Measurements from ENCODE around the gene HMX2.
A peak's percentile ranks its signal among the peaks of the same experiment; 100 is the strongest.
"Not testable (repeated sequence)": the region's sequence is repeated elsewhere in the genome, so short reads cannot be mapped to it uniquely, and the experiment has no call there.

HMX2 gene

DNA sequence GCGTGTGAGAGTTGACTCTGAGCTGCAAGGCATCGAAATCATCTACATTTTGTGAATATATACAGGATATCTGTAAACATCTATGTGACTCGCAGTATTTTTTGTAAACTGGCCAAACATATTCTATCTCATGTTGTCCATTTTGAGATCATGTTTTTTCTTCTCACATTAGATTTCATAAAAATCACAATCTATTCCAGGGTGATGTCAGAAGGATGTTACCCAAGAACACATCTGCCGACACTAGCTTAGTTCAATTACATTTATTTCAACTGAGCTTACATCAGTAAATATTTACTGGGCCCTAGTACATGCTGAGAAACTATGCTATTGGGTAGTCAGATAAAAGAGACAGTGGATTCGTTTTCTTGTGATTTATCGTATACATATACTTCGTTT lies 3.8 kb downstream of the HMX2 start:
- no peak for DNase-seq

DNA sequence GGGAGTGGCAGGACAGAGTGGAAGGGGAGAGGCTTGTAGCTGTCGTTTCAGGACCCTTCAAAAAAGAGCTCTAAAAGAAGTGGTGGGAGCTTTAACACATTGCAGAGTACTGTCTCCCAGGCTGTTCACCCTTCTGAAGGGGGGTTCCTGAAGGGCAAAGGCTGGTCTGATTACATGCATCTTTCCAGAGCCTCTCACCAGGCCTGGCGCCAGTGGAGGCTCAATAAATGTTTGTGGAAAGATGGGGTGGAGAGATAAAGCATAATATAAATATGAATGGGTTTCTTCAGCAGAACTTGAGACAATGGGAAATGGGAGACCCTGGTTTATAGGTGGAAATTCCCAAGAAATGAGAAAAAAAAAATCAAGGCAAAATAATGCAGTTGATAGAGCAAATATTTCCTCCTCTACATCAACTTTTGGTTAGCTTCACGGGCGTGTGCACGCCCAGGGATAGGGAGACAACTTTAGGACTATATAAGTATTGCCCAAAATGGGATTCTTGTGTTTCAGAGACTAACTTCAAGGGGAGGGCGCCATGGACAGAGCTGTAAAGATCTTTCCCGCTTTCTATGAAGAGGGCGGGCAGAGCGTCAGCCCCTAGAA lies 5.7 kb downstream of the HMX2 start:
- no peak for DNase-seq

DNA sequence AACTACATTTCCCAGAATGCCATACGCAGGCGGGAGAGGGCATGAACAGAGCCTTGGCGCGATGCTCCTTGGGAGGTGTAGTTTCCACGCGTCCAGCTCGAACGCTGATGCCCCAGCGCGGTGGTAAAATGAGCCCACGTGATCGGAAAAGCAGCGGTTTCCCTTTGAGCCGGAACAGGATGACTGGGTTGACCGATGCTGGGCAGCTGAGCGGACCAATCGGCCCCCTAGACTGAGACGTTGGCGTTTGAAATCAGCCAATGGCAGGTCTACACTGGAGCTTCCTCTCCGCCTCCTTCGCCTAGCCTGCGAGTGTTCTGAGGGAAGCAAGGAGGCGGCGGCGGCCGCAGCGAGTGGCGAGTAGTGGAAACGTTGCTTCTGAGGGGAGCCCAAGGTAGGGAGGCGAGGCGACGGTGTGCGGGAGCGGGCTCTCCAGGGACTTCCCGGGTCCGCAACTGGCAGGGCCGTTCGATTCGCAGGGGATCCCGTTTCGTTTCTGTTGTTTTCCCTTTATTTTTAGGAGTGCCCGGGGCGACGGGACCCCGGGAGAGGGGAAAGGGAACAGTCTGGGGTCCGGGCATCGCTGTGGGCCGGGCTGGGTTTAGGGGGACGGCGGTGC lies 6.3 kb downstream of the HMX2 start, which contains the start of gene BUB3:
Gene BUB3, plus strand, starts transcription at position 311 of the 619 bp plus-strand sequence. CDS start 516 bp downstream, outside the sequence.
- DNase-seq, result peak; percentile 100

DNA sequence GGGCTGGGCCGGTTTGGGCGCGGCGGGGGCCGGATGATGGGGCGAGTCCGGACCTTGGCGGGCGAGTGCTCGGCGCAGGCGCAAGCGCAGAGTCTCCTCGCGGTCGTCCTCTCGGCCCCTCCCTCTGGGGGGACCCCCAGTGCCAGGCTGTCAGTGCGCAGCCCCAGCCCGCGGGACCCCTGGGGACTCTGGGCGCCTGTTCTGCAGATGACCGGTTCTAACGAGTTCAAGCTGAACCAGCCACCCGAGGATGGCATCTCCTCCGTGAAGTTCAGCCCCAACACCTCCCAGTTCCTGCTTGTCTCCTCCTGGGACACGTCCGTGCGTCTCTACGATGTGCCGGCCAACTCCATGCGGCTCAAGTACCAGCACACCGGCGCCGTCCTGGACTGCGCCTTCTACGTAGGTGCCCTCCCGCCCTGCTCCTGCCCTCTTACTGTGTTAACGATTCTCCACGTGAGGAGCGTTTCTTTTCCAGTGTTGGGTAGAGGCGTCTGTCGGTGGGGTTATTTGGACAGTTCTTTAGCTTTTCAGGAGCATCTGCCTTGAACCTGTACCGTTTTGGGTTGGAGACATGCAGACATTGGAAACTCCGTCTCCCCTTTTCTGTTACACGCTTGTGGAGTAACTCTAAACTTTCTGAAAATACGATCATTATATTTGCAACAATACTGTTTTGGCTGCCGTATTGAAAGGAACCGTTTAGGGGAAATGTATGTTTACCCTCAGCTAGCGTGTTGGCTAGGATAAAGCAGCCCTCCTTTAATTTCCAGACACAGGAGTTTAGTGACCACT lies 7.0 kb downstream of the HMX2 start:
- peak; percentile 49 for DNase-seq

DNA sequence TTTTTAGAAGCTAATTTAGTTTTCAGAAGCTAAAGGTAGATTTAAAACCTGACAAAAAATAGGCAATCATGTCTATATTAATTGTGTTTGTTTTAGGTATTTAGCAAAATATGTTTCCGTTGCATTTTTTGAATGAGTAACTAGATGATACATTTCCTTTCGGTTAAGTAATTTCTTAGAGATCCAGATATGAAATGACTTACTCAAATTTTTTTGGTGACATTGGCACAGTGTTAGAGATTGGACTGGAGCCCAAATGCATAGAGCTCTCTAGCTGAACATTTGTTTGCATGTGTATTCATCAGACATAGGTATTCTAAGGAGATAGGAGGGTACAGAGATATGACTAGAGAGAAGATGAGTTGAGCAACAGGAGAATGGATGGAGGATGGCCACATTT lies 8.1 kb downstream of the HMX2 start:
- DNase-seq, result peak; percentile 42

DNA sequence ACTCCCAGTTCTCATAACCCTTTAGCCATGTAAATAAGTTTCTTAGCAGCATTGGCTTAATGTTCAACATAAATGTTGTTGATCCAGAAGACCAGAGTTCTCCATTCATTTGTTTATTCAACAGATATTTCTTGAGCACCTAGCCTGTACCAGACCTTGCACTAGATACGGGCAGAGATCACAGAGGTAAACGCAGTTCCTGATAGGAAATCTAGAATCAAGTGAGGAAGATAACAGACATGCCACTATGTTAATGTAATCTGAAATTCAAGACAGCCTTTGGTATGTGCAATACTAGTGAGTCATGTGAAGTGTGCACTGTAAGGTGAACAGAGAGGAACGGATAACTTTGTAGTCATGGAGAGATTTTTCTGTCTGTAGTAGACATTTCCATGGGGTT lies 9.3 kb downstream of the HMX2 start:
- DNase-seq, result no peak

DNA sequence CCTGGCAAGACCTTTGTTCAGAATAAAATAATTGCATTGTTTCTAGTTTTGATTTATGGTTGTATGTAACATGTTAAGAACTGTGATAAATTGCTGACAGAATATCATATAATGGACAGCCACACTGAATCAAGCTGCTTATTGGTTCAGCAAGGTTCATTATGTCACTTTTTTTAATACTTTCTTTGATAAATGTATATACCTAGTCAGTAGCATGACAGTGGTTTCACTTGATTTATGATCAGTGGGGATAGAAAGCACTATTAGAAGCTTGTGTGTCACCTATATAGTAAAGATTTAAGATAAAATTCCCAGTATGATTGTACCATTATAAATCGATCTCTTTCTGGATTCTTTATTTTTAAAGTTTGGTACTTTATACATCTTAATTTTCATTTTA lies 10.7 kb downstream of the HMX2 start:
- DNase-seq, result no peak

DNA sequence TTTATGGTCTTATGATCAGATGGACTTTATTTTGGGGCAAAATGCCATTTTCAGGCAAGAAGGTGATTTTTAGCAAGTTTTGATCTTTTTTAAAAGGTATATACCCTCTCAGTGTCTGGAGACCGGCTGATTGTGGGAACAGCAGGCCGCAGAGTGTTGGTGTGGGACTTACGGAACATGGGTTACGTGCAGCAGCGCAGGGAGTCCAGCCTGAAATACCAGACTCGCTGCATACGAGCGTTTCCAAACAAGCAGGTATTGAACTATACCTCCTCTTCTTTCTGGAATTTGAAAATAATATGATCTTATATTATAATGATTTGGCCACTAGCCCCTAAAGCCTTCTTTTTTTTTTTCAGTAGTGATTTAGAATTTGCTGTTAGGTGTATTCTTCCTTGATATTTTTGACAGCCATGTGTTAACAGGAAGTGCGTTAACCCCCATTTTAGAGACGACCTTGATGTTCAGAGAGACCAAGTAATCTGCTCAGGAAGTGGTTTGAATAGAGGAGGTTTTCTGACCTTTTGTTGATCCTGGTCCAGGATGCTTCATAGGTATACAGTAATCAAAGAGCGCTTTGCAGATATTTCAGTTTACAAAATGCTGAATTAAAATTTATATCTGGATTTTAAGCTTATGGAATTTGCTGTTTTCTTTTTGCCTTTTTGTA lies 12.5 kb downstream of the HMX2 start:
- no peak for DNase-seq

DNA sequence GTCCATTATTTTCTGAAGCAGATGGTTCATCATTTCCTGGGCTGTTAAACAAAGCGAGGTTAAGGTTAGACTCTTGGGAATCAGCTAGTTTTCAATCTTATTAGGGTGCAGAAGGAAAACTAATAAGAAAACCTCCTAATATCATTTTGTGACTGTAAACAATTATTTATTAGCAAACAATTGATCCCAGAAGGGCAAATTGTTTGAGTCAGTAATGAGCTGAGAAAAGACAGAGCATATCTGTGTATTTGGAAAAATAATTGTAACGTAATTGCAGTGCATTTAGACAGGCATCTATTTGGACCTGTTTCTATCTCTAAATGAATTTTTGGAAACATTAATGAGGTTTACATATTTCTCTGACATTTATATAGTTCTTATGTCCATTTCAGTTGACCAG lies 16.4 kb downstream of the HMX2 start:
- no peak for DNase-seq

DNA sequence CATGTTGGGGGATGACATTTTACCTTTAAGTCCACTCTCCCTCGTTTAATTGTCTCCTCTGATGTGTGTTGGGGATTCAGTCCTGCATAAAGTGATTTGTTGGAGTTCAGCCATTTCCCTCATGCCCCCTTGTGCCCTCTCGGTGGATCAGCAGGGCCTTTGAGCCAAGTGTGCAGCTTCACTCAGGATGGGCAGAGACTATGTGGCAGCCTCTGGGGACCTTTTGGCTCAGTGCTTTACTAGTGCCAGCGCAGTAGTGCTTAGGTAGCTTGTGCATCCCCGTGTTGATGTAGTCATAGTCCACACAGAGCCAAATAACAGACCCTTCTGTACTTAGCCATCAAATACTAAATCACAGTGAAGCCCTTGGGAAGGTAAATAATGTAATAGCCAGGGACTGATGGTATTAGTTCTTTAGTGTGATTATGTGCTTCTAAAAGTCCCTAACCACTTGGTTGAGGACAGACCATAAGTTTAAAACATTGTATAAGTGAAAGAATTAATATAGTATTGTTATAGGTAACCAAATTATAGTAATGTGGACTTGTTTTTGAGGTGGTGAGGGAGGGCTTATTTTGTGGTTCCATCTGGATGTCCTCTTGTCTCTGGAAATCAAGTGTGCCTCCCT lies 17.6 kb downstream of the HMX2 start:
- DNase-seq, result no peak

DNA sequence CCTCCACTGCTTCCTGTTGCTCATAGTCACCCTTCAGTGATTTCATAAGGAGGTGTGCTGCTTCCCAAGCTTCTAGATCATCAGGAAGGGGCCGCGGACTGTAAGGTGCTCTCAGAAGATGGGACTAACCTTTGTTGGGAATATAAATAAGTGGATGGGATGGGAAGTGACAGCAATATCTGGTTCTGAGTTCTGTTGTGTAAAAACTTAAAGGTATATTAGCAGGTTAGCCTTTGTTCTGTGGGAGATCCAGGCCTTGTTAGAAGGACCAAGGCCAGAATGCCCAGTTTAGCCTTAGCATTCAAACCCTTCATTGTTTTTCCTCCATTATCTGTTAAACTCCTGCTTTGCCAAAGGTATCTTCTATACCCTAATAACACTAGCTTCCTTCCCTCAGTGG lies 18.7 kb downstream of the HMX2 start:
- no peak for DNase-seq

DNA sequence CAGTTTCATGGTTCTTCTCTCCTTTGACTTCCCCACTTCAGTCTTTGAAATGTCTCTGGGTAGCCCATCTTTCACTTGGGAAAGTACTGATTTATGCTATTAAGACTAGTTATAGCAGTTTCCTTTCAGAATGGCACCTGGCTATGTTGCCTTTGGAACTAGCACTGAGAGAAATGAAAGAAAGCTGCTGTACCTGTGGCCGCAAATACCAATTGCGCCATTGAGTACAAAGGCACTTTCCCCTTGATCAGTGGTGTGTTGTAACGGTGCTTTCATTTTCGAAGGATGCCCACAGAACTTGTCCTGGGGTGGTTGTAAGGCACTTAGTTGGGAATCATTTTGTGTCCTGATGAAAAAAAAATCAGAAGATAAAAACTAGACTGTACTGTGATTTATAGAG lies 23.0 kb downstream of the HMX2 start:
- DNase-seq, result no peak

DNA sequence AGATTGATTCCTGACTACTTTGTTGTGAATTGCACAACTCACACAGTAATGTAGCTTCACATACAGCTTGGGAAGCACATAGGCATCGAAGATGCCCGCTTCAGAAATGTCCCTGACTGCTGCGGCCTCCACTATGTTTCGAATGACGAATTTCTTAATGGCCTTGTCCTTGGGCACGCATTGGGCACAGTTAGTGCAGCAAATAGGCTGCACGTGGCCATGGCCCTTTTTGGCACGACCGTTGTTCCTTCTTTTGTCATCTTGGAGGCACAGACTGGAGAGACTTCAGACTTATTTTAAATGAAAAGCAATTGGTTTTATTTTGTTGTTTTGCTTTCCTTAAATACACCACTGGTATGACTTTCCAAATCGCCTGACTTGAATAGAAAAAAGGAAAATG lies 23.7 kb downstream of the HMX2 start:
- DNase-seq, result not testable (repeated sequence)

DNA sequence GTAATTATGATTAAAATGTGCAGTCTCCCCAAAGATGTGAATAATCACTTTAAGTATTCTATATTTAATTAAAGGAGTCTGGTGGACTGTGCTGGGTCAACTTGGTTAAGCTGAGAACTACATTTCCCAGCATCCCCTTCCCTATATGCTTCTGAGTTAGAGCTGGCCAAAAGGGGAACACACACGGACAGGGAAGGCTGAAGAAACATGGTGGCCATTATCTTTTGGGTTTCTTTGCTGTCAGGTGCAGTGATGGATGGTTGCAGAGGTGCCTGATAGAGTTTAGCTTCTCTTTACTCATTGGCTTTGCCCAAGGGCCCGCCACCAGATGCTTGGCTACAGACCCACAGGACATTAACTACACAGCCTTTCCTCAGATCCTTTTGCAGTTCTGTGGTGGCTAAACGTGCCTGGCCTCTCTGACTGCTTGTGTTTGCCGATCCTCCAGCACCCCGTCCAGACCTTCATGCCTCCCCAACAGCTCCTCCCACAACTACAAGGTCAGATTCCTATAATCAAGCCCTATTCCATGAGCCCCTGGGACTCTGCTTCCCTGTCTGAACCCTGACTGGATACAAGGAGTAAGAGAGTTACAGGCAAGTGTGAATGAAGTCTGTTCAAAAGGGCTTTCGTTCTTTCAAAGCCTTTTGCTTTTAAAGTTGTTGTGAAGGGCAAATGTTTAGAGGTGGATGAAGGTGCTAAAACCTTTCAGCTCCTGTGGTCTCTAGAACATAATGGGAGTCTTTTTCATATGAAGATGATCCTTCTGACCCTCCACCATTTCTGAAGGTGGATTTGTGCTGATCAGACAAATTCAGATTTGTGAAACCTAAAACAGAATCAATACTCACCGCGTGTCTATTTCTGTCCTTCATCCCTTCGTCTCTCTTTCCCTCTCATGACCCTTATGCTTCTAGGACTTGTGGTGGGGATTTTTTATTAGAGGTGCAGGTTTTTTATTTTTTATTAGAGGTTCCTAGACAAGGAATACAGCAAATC lies 27.8 kb downstream of the HMX2 start:
- no peak for DNase-seq

DNA sequence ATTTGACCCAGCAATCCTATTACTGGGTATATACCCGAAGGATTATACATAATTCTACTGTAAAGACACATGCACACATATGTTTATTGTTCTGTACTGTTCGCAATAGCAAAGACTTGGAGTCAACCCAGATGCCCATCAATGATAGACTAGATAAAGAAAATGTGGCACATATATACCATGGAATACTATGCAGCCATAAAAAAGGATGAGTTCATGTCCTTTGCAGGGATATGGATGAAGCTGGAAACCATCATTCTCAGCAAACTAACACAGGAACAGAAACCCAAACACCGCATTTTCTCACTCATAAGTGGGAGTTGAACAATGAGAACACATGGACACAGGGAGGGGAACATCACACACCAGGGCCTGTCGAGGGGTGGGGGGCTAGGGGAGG lies 30.5 kb downstream of the HMX2 start:
- DNase-seq, result not testable (repeated sequence)

DNA sequence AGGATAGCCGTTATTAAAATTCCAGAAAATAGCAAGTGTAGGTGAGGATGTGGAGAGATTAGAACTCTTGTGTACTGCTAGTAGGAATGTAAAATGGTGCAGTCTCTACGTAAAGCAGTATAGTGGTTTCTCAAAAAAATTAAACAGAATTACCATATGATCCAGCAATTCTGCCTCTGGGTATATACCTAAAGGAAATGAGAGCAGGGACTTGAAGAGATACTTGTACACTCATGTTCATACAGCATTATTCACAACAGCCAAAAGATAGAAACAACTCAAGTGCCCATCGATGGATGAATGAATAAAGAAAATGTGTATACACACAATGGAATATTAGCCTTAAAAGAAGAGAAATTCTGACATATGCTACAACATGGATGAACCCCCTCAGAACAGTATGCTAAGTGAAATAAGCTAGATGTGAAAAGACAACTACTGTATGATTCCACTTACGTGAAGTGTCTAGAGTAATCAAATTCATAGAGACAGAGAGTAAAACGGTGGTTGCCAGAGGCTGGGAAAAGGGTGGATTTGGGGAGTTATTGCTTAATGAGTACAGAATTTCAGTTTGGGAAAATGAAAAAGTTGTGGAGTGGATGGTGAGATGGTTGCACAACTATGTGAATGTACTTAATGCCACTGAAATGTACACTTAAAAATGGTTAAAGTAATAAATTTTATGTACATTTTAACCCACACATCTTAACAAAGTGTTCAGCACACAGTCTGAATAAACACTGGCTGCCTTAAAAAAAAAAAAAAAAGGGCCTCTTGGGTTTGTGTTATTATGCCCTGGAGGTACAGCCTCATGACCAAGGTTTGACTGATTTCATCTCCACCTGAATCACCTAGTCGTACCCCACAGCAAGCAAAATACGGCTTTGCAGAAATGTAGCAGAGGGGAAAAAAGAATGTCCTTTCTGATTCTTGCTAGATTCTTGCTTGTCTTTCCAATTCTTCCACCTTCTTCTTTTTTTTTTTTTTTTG lies 32.5 kb downstream of the HMX2 start:
- no peak for DNase-seq

DNA sequence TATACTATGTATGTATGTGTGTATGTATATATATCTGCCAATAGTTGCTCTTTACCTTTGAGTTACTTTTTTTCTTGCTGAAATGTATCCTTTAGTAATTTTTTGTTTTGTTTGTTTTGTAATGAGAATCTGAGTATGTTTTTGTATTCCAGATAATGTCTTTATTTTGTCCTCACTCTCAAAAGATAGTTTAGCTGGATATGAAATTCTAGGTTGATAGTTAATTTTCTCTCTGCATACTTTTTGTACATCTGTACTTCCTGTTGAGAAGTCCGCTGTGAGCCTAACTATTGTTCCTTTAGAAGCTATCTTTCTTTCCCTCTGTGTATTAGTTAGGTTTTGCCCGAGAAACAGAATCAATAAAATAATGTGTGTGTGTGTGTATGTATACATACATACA lies 35.8 kb downstream of the HMX2 start:
- no peak for DNase-seq

DNA sequence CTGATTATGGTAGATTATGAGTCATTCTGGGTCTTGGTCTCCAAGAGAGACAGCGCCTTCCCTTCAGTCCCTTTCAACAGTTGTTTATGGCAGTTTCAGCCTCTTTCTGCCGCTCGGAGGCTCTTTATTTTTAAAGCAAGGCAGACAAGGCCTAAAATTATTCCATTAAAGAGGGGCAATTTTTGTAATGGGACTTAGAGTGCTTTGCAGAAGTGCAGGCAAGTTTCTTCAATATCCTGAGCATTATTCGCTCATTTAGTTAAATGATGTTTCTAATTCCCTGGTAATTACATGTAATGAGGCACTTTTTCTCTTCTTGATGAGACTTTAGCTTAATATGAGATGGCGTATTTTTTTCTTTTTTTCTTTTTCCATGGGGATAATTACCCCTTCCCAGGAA lies 39.8 kb downstream of the HMX2 start:
- no peak for DNase-seq

DNA sequence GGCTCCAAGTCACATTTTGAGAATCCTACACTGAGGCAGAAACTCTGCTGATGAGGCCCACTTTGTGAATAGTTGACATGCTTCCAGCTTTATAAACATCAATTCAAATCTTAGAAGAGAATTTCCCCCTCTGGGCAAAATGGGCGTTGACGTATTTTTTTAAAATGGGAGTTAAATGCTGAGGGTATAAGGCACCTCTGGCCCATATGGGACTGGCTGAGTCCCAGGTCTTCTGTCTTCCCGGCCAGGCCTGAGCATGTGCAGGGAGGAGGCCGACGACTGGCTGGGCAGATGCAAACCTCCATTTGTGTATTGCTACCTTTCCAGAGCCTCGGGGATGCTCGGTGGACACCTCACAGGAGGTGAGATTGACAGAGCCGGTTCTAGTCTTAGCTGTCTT lies 44.0 kb downstream of the HMX2 start:
- DNase-seq, result no peak

DNA sequence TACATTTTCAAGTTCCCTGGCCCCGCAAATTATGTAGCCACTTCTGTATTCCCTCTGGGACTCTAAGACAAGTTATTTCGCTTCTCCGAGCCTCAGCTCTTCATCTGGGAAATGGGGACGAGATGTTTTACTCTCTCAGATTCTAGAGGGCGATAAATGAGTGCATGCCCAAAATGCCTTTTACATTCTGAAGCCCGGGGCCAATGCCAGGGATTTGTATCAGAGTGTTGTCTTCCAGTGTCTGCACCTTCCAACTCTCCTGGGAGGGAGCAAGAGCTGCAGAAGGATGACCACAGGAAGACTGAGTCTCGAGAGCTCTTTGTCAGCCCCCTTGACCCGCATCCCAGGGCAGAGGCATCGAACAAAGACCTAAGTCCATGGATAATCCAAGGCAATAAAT lies 46.1 kb downstream of the HMX2 start:
- no peak for DNase-seq
